ENCODE measurements around the gene CAMTA1.

Gene CAMTA1

GRCh38 chr1:7525338-7526063 is 740.2 kb downstream of the CAMTA1 start:
- no peak for DNase-seq (ENCODE audit: low read depth)

GRCh38 chr1:7526196-7526866 is 741.1 kb downstream of the CAMTA1 start:
- no peak overlapping the region for H3K4me3 ChIP-seq (ENCODE audit: control insufficient read depth, low read depth, low read length)
- no peak for DNase-seq (ENCODE audit: low read depth)
- no peak for TF ChIP-seq CTCF (IDR thresholded peaks at IDR 0.05; ENCODE audit: control insufficient read depth, insufficient read depth, low read depth, low read length, missing control alignments)

More at GRCh38 chr1:7525338-7526063, 740.2 kb downstream of the CAMTA1 start:
- H3K4me3 ChIP-seq (ENCODE audit: control insufficient read depth, low read depth, low read length) = no peak overlapping the region
- TF ChIP-seq CTCF (IDR thresholded peaks at IDR 0.05; ENCODE audit: control insufficient read depth, insufficient read depth, low read depth, low read length, missing control alignments) = no peak

- no peak for TF ChIP-seq CTCF (IDR thresholded peaks at IDR 0.05; ENCODE audit: control insufficient read depth, insufficient read depth, low read depth, low read length, missing control alignments)
- no peak overlapping the region for H3K4me3 ChIP-seq (ENCODE audit: control insufficient read depth, low read depth, low read length)
- no peak for DNase-seq (ENCODE audit: low read depth)
Observed at GRCh38 chr1:7526867-7527732, 741.8 kb downstream of the CAMTA1 start.

GRCh38 chr1:7527733-7528045 is 742.4 kb downstream of the CAMTA1 start:
- no peak for TF ChIP-seq CTCF (IDR thresholded peaks at IDR 0.05; ENCODE audit: control insufficient read depth, insufficient read depth, low read depth, low read length, missing control alignments)
- H3K4me3 ChIP-seq (ENCODE audit: control insufficient read depth, low read depth, low read length) = no peak overlapping the region
- DNase-seq (ENCODE audit: low read depth) = no peak

- no peak overlapping the region for H3K4me3 ChIP-seq (ENCODE audit: control insufficient read depth, low read depth, low read length)
- TF ChIP-seq CTCF (IDR thresholded peaks at IDR 0.05; ENCODE audit: control insufficient read depth, insufficient read depth, low read depth, low read length, missing control alignments) = no peak
- no peak for DNase-seq (ENCODE audit: low read depth)
Observed at GRCh38 chr1:7528386-7529198, 743.3 kb downstream of the CAMTA1 start.

- H3K4me3 ChIP-seq (ENCODE audit: control insufficient read depth, low read depth, low read length) = no peak overlapping the region
- DNase-seq (ENCODE audit: low read depth) = no peak
- TF ChIP-seq CTCF (IDR thresholded peaks at IDR 0.05; ENCODE audit: control insufficient read depth, insufficient read depth, low read depth, low read length, missing control alignments) = no peak
Observed at GRCh38 chr1:7529917-7530316, 744.7 kb downstream of the CAMTA1 start.

Measured in AG09309 (cell line).